ENCODE results near the gene MTMR8.
"Not testable (repeated sequence)": the region's sequence is repeated elsewhere in the genome, so short reads cannot be mapped to it uniquely, and the experiment has no call there.

- not testable (repeated sequence) for TF ChIP-seq CTCF (IDR thresholded peaks at IDR 0.05; ENCODE audit: extremely low read depth in 1 of 2, insufficient read depth in 1 of 2, low read depth in 1 of 2, low read length in 2 of 2); FOS (IDR thresholded peaks at IDR 0.05; ENCODE audit: borderline replicate concordance, insufficient read depth, low read length); POLR2AphosphoS5 (IDR thresholded peaks at IDR 0.05; ENCODE audit: insufficient read depth, low read depth, low read length); POLR2A (IDR thresholded peaks at IDR 0.05; ENCODE audit: low read depth, low read length); EZH2 (IDR thresholded peaks at IDR 0.05; ENCODE audit: borderline replicate concordance, low read depth, low read length, severe bottlenecking)
Observed at GRCh38 chrX:64380789-64381188, 14.5 kb downstream of the MTMR8 start.

All from endothelial cell of umbilical vein (primary cell).